ENCODE results near the gene OR2Y1.

DNA sequence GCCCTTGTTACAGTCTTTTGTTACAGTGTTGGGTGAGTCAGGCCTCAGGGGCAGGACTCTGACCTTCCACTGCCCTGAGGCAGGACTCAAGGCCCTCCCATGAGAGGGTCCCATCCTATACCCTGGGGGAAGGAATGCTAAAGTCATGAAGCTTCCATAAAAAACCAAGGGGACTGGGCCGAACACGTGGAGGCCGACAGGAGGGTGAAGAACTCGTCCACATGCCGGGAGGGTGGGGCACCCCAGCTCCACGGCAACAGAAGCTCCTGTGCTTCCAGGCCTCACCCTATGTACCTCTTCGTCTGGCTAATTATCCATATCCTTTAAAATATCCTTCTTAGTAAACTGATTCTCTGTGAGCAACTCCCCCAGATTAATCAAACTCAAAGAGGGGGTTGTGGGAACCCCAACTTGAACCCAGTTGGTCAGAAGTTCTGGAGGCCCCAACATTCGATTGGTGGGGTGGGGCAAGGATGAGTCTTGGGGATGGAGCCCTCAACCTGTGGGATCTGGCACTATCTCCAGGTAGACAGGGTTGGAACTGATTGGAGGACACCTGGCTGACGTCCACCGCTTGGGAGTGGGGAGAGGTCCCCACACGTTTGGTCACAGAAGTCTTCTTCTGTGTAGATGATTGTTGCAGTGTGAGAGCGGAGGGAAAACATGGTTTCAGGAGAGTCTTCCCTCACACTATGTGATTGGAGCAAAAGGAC, 43.6 kb upstream of the OR2Y1 start:
- TF ChIP-seq, protein P1, sequence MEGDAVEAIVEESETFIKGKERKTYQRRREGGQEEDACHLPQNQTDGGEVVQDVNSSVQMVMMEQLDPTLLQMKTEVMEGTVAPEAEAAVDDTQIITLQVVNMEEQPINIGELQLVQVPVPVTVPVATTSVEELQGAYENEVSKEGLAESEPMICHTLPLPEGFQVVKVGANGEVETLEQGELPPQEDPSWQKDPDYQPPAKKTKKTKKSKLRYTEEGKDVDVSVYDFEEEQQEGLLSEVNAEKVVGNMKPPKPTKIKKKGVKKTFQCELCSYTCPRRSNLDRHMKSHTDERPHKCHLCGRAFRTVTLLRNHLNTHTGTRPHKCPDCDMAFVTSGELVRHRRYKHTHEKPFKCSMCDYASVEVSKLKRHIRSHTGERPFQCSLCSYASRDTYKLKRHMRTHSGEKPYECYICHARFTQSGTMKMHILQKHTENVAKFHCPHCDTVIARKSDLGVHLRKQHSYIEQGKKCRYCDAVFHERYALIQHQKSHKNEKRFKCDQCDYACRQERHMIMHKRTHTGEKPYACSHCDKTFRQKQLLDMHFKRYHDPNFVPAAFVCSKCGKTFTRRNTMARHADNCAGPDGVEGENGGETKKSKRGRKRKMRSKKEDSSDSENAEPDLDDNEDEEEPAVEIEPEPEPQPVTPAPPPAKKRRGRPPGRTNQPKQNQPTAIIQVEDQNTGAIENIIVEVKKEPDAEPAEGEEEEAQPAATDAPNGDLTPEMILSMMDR (optimal IDR thresholded peaks at IDR 0.05 in 1 of 3, IDR thresholded peaks at IDR 0.05 in 1 of 3, conservative IDR thresholded peaks at IDR 0.05 in 1 of 3; ENCODE audit: extremely low read depth in 1 of 3, insufficient read depth in 2 of 3, low read length in 3 of 3): no peak
- TF ChIP-seq EZH2 (IDR thresholded peaks at IDR 0.05; ENCODE audit: low read length): no peak

Measured in keratinocyte (primary cell).